HG03571 (cell line): ENCODE data around the gene STMND1.

Experiments used
- ATAC-seq: cut with Tn5 transposase; IDR thresholded peaks from one replicate; pipeline ENCODE4 v1.9.1; 2021; ENCODE audit not compliant: unreplicated experiment

Gene STMND1

GRCh38 chr6:17157617-17158016 is 55.8 kb downstream of the STMND1 start:
- no peak for ATAC-seq

GRCh38 chr6:17159240-17159639 is 57.4 kb downstream of the STMND1 start:
- no peak for ATAC-seq

- no peak for ATAC-seq
Measured at GRCh38 chr6:17161076-17161475, 59.2 kb downstream of the STMND1 start.

- no peak for ATAC-seq
Measured at GRCh38 chr6:17165383-17165782, 63.5 kb downstream of the STMND1 start.

GRCh38 chr6:17167327-17167979 is 65.6 kb downstream of the STMND1 start:
- no peak for ATAC-seq

GRCh38 chr6:17169291-17169690 is 67.4 kb downstream of the STMND1 start:
- ATAC-seq, result no peak

GRCh38 chr6:17169711-17170110 is 67.9 kb downstream of the STMND1 start:
- ATAC-seq, result no peak

- ATAC-seq, result no peak
Measured at GRCh38 chr6:17172836-17173470, 71.1 kb downstream of the STMND1 start.

- ATAC-seq, result no peak
Measured at GRCh38 chr6:17178326-17178725, 76.5 kb downstream of the STMND1 start.

- no peak for ATAC-seq
Measured at GRCh38 chr6:17178754-17179529, 77.1 kb downstream of the STMND1 start.

- no peak for ATAC-seq
Measured at GRCh38 chr6:17179530-17180073, 77.8 kb downstream of the STMND1 start.
